GM12872 (cell line): Measurements from ENCODE around the gene L1CAM.

Source experiments
- CTCF ChIP-seq: IDR thresholded peaks from 3 replicates; pipeline ENCODE4 v1.5.1; 2011; ENCODE audit warnings: low read depth, mild to moderate bottlenecking, low read length, moderate library complexity; ENCODE audit not compliant: insufficient read depth

L1CAM gene

GRCh38 chrX:153879741-153880439 lies 6.1 kb downstream of the L1CAM start:
- TF ChIP-seq CTCF: no peak

GRCh38 chrX:153878969-153879653 lies 6.9 kb downstream of the L1CAM start:
- TF ChIP-seq CTCF: no peak

DNA sequence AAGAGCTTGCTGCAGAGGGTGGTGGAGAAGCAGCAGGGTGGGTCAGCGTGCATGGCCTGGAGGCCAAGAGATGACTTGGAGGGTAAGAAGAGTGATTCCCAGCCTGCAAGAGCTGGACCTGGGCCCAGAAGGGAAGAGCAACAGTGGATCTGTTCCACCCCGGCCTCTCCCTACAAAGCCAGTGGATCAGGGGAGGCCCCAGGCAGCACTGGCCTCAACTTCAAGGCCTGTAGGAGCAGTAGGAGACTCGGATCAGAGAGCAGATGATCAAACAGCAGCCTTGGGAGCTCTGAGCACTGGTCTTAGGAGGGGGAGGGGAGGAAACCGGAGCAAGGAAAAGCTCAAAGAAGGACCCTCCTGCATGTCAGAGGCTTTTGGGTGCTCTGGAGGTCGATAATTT lies 7.6 kb downstream of the L1CAM start:
- no peak for TF ChIP-seq CTCF

DNA sequence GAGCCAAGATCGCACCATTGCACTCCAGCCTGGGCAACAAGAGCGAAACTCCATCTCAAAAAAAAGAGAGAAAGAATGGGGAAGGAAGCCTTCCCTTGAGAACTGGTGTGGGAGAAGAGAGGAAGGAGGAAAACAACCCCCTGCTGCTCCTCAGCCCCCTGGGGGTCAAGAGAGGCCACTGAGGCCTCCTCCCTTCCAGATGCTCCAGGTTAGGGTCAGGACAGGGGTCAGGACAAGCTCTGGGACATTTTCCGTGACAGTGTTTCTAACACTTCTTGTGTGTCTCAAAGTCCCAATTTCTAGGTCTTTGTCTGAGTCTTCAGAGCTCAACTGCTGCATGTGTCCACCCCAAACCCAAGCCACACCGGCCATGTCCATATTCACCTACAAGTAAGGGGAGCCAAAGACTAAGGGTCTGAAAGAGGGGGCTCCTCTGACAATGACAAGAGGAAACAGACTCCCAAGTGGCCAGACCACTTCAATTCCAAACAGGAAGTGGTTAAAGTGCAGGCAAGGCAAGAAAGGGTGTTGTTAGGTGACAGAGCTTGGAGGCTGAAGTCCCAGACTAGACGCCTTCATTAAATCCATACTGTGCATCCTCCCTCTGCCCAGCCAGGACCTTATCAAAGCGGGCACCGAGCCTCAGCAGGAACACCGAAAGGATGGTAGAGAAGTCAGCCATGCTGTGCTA lies 8.3 kb downstream of the L1CAM start:
- TF ChIP-seq CTCF: no peak

DNA sequence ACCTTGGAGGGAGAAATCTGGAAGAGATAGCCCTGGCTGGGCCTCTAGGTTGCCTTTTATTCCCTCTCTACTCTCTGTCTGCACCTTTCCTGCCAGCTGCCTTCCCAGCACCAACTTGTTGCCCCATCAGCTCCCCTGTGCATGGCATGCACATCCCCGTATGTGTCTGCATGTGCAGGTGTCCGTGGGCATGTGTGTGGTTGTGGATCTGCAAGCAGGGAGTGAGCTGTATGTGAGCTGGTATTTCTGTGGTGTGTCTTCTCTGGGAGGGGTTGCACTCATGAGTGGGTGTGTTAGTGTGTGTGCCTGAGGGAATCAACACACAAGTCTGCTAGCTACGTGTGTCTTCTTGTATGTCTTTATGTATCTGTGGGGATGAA lies 9.9 kb downstream of the L1CAM start:
- no peak for TF ChIP-seq CTCF

DNA sequence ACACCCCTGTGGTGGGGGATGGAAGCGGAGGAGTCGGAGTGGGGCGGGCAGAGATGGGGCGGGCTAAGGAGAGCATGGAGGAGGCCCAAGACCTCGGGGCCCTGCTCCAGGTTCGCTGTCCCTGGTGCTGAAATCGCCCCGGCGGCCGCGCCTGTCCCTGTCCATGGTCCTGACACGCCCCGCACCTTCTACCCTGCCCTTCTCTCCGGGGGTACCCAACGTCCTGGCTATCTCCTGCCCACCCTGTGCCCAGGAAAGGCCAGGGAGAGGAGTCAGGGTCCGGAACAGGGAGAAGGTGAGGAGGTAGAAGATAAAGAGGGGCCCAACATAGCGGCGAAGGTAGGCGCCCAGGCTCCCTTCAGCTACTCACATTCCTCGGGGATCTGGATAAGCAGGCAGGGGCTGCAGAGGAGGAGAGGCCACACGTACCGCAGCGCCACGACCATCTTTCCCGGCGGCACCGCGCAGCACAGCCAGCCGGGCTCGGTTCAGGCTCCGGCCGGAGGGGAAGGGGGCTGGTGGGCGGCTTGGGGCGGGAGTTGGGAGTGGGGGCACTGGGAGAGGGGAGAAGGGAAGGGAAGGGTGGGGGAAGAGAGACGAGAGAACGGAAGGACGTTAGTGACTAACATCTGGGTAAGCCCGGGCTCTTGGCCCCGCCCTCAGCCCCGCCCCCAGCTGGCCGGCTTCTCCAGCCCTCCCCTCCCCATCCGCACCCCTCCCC lies 10.4 kb downstream of the L1CAM start:
- no peak for TF ChIP-seq CTCF
